Tibial nerve (tissue), 4 donors: ENCODE data around the gene ANXA9. TPM values are rescaled to one million over a fixed set of nuclear protein-coding genes. Genes with fewer than 3 reads are reported as not detected.
A peak's percentile ranks its signal among the peaks of the same experiment; 100 is the strongest.

ENCODE experiments used
- DNase-seq, 2 donors: peaks; one replicate each; pipeline ENCODE4 v3.0.0-alpha.2; 2019; ENCODE audit warnings: low spot score in 2 of 2
- H3K27ac ChIP-seq, 4 donors: fragments of 200-600 bp; sonication (generic) in 3 of 4; one replicate each; pipeline ENCODE4 v1.5.1; 2017 to 2019; ENCODE audit warnings: mild to moderate bottlenecking in 1 of 4
- H3K27me3 ChIP-seq, 2 donors: fragments of 200-600 bp; sonication (generic) in 1 of 2; one replicate each; pipeline versions ENCODE4 v1.5.1 to v1.6.0; 2017 to 2019
- H3K36me3 ChIP-seq, 3 donors: fragments of 200-600 bp; sonication (generic); one replicate each; pipeline ENCODE4 v1.5.1; 2018 to 2019
- H3K4me1 ChIP-seq, 4 donors: fragments of 200-600 bp; sonication (generic) in 3 of 4; one replicate each; pipeline ENCODE4 v1.5.1; 2017 to 2019
- H3K4me3 ChIP-seq, 4 donors: fragments of 200-600 bp; sonication (generic) in 3 of 4; one replicate each; pipeline ENCODE4 v1.5.1; 2017 to 2019; ENCODE audit warnings: mild to moderate bottlenecking in 1 of 4, moderate library complexity in 1 of 4
- H3K9me3 ChIP-seq, 4 donors: fragments of 200-600 bp; sonication (generic) in 3 of 4; one replicate each; pipeline ENCODE4 v1.5.1; 2017 to 2019
- EP300 ChIP-seq, 2 donors: sonication (generic); formaldehyde crosslinking; IDR thresholded peaks; one replicate each; pipeline ENCODE4 v1.6.1; 2017; ENCODE audit warnings: antibody characterized with exemption in 2 of 2, mild to moderate bottlenecking in 1 of 2
- POLR2A ChIP-seq, 2 donors: fragments of 450-650 bp; IDR thresholded peaks; one replicate each; pipeline ENCODE4 v1.6.1; 2017; ENCODE audit warnings: antibody characterized with exemption in 2 of 2, mild to moderate bottlenecking in 2 of 2, moderate library complexity in 2 of 2
- WGBS, 2 donors: methylation state at CpG; one replicate each; pipeline ENCODE4 v1.1.5; 2018; 5-methylcytosine and 5-hydroxymethylcytosine counted together
- total RNA-seq, 4 donors: library from RNA; depleted of rRNA; stranded (reverse); fragments of >200 nt; gene quantifications; one replicate each; pipeline ENCODE4 v1.1.0, GENCODE V29; 2016
- TF ChIP-seq, protein P1 (sequence below), 5 experiments: fragments of 200-600 bp in 3 of 5; fragments of 450-650 bp in 2 of 5; sonication (generic) in 3 of 5; IDR thresholded peaks; one replicate each; pipeline ENCODE4 v1.5.1; 2016 to 2019; ENCODE audit warnings: antibody characterized with exemption in 5 of 5, mild to moderate bottlenecking in 3 of 5, moderate library complexity in 2 of 5

ANXA9 gene
- total RNA-seq, 4 donors from 2014 or later, result 2.1 to 12.2 (median 7.8) TPM

DNA sequence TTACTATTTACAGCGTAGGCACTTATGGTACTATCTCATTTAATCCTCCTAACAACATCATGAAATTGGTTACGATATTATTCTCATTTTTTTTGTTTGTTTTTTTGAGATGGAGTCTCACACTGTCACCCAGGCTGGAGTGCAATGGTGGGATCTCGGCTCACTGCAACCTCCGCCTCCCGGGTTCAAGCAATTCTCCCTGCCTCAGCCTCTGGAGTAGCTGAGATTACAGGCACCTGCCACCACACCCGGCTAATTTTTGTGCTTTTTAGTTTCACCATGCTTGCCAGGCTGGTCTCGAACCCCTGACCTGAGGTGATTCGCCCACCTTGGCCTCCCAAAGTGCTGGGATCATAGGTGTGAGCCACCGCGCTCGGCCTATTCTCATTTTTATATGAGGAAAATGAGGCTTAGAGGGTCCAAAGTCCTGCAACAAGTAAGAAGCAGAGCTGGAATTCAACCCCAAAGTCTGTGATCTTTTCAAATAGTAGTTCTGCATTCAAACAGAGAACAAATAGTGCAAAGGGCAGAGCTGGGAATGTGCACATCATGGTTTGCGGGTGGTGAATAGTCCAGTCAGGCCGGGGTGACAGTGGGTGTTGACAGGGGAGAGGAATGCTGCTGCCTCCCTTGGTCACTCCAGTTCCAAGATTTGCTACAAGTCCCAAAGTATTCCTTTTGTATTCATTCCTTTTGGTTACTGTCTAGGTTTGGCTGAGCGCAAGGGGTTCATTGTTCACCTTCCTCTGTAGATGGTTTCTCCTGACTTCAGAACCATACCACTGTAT, 30.8 kb downstream of the ANXA9 start:
- H3K36me3 ChIP-seq, result peaks cover 0 to 6% (median 0%) of the 10 kb centered on the region in 3 donors
- peaks cover 0 to 53% (median 29%) of the 10 kb centered on the region in 4 donors for H3K4me1 ChIP-seq
- H3K4me3 ChIP-seq, result no peak overlapping the region
- peak overlapping the region; percentile 49 to 91 (median 74) for H3K27ac ChIP-seq
- H3K27me3 ChIP-seq, result no peaks in the 10 kb centered on the region
- no peaks in the 10 kb centered on the region for H3K9me3 ChIP-seq
- DNase-seq, result no peak
- WGBS, 2 donors, result 69 to 71% methylated on average over 14 of the region's 14 CpGs
- TF ChIP-seq EP300 (IDR thresholded peaks at IDR 0.05) (no peak), POLR2A (IDR thresholded peaks at IDR 0.05) (peak in 1 of 2 donors; percentile 28)

- no peak for DNase-seq
- Histone ChIP-seq H3K36me3 (peaks cover 0 to 13% (median 0%) of the 10 kb centered on the region in 3 donors), H3K27ac (peak overlapping the region; percentile 49 to 91 (median 74)), H3K9me3 (no peaks in the 10 kb centered on the region), H3K4me1 (peaks cover 0 to 51% (median 27%) of the 10 kb centered on the region in 4 donors), H3K27me3 (no peaks in the 10 kb centered on the region), H3K4me3 (no peak overlapping the region)
- no peak for TF ChIP-seq EP300 (IDR thresholded peaks at IDR 0.05)
- no peak for TF ChIP-seq POLR2A (IDR thresholded peaks at IDR 0.05)
- TF ChIP-seq, protein P1, sequence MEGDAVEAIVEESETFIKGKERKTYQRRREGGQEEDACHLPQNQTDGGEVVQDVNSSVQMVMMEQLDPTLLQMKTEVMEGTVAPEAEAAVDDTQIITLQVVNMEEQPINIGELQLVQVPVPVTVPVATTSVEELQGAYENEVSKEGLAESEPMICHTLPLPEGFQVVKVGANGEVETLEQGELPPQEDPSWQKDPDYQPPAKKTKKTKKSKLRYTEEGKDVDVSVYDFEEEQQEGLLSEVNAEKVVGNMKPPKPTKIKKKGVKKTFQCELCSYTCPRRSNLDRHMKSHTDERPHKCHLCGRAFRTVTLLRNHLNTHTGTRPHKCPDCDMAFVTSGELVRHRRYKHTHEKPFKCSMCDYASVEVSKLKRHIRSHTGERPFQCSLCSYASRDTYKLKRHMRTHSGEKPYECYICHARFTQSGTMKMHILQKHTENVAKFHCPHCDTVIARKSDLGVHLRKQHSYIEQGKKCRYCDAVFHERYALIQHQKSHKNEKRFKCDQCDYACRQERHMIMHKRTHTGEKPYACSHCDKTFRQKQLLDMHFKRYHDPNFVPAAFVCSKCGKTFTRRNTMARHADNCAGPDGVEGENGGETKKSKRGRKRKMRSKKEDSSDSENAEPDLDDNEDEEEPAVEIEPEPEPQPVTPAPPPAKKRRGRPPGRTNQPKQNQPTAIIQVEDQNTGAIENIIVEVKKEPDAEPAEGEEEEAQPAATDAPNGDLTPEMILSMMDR (IDR thresholded peaks at IDR 0.05), result no peak
- 25 to 48% methylated on average over 2 of the region's 2 CpGs for WGBS, 2 donors
These were observed 31.4 kb downstream of the ANXA9 start for GRCh38 chr1:151013518-151013917.

DNA sequence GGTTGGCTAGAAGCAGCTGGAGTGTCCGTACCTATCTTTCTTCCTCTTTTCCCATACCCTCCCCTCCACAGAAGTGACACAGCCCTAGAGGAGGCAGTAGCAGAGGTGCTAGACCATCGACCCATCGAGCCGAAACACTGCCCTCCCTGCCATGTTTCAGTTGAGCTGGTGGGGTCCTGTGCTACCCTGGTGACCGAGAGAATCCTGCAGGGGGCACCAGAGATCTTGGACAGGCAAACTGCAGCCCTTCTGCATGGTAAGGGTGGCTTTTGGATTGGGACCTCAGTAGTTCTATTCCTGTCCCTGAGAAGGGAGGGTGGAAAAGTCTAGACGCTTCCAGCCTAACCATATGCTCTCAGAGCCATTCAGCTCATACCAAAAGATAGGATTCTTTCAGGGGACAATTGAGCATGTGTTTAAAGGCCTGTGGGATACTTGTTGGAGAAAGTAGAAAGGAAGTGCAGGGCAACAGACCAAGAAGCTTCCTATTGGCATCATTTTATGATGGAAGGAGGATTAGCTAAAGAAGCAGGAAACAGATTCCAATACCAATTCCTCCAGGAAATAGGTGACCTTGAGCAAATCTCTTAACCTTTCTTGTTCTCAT, 42.6 kb downstream of the ANXA9 start:
- TF ChIP-seq POLR2A (IDR thresholded peaks at IDR 0.05), result no peak
- TF ChIP-seq, protein P1 (IDR thresholded peaks at IDR 0.05), result peak; percentile 55 to 84 (median 73)
- peak in 1 of 2 donors; percentile 38 for TF ChIP-seq EP300 (IDR thresholded peaks at IDR 0.05)
- Histone ChIP-seq H3K36me3 (peaks cover 0 to 59% (median 16%) of the 10 kb centered on the region in 3 donors), H3K9me3 (no peaks in the 10 kb centered on the region), H3K27ac (peak overlapping the region in 2 of 4 donors; percentile 1 to 72), H3K4me3 (no peak overlapping the region), H3K4me1 (peaks cover 0 to 10% (median 0%) of the 10 kb centered on the region in 4 donors), H3K27me3 (no peaks in the 10 kb centered on the region)
- 12 to 15% methylated on average over 6 of the region's 6 CpGs for WGBS, 2 donors
- DNase-seq, result peak; percentile 78 to 92

GRCh38 chr1:151026460-151026859, 44.4 kb downstream of the ANXA9 start:
- Histone ChIP-seq H3K27ac (no peak overlapping the region), H3K27me3 (no peaks in the 10 kb centered on the region), H3K36me3 (peaks cover 0 to 64% (median 17%) of the 10 kb centered on the region in 3 donors), H3K4me1 (peaks cover 0 to 10% (median 0%) of the 10 kb centered on the region in 4 donors), H3K4me3 (no peak overlapping the region), H3K9me3 (no peaks in the 10 kb centered on the region)
- TF ChIP-seq EP300 (IDR thresholded peaks at IDR 0.05), result no peak
- TF ChIP-seq POLR2A (IDR thresholded peaks at IDR 0.05), result no peak
- TF ChIP-seq, protein P1 (IDR thresholded peaks at IDR 0.05), result no peak
- no peak for DNase-seq

DNA sequence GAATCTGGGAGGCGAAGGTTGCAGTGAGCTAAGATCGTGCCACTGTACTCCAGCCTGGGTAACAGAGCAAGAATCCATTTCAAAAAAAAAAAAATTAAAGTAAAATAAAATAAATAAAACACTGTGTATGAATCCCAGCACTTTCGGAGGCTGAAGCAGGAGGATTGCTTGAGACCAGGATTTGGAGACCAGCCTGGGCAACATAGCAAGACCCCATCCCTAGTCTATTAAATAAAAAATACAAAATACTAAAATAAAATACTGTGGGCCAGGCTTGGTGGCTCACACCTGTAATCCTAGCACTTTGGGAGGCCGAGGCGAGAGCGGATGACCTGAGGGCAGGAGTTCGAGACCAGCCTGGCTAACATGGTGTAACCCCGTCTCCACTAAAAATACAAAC, 50.1 kb downstream of the ANXA9 start:
- no peak overlapping the region for H3K27ac ChIP-seq
- no peaks in the 10 kb centered on the region for H3K9me3 ChIP-seq
- H3K4me3 ChIP-seq, result no peak overlapping the region
- no peaks in the 10 kb centered on the region for H3K27me3 ChIP-seq
- no peak for DNase-seq
- no peaks in the 10 kb centered on the region for H3K4me1 ChIP-seq
- no peak for TF ChIP-seq EP300 (IDR thresholded peaks at IDR 0.05)
- TF ChIP-seq, protein P1 (IDR thresholded peaks at IDR 0.05), result no peak
- TF ChIP-seq POLR2A (IDR thresholded peaks at IDR 0.05), result no peak
- H3K36me3 ChIP-seq, result peaks cover 0 to 82% (median 20%) of the 10 kb centered on the region in 3 donors
- WGBS, 2 donors, result 95% methylated on average over 8 of the region's 8 CpGs
